ENCODE data around the gene TMED9. TPM values are rescaled to one million over a fixed set of nuclear protein-coding genes. Genes with fewer than 3 reads are reported as not detected.

The TMED9 gene
- total and polyA plus RNA-seq, 9 of the 15 experiments (the other 6 are each of a cell fraction or from before 2014, with no cell fraction given) = 43.7 to 301 (median 90.0) TPM

- TF ChIP-seq MGA (IDR thresholded peaks at IDR 0.05) (peak; percentile 71), ZEB2 (IDR thresholded peaks at IDR 0.05) (0 out of 2 replicates have a peak, but pooled peaks have one; percentile 35), CBX3 (IDR thresholded peaks at IDR 0.05; ENCODE audit: borderline replicate concordance in 1 of 2, low read length in 2 of 2) (peak in 1 of 2 experiments; percentile 64; a peak in 1 of 3 replicates)
These were observed 37.4 kb upstream of the TMED9 start, which contains the start of gene FAM193B (continued) for GRCh38 chr5:177554474-177555111.

Data from K562 (cell line).